HEK293T (cell line): ENCODE results near the gene RBM17.

ENCODE experiments used
- CTCF ChIA-PET: fragments of 350-600 bp; formaldehyde crosslinking; extraction: SDS; loops from one replicate; lab custom pipeline; 2021; ENCODE audit warnings: antibody characterized with exemption, inconsistent platforms; lab: Yijun Ruan, JAX
- POLR2A ChIA-PET: fragments of 350-600 bp; formaldehyde crosslinking; extraction: SDS; loops from one replicate; lab custom pipeline; 2020; ENCODE audit warnings: antibody characterized with exemption, inconsistent platforms; lab: Yijun Ruan, JAX
- DNase-seq: peaks from one replicate; pipeline ENCODE4 v3.0.0; 2012; ENCODE audit warnings: mixed read lengths; ENCODE audit errors: extremely low spot score
- ARNT ChIP-seq: fragments of 450-650 bp; IDR thresholded peaks from 2 replicates; pipeline ENCODE4 v1.6.1; 2017; ENCODE audit warnings: mild to moderate bottlenecking
- BHLHE40 ChIP-seq: fragments of 450-650 bp; IDR thresholded peaks from 2 replicates; pipeline ENCODE4 v1.6.1; 2016; ENCODE audit warnings: mild to moderate bottlenecking, moderate library complexity, borderline replicate concordance
- CTBP1 ChIP-seq: fragments of 450-650 bp; IDR thresholded peaks from 2 replicates; pipeline ENCODE4 v1.6.1; 2016; ENCODE audit warnings: borderline replicate concordance
- ELF4 ChIP-seq: fragments of 450-650 bp; IDR thresholded peaks from 2 replicates; pipeline ENCODE4 v1.6.1; 2017; ENCODE audit warnings: antibody characterized with exemption
- FOXA1 ChIP-seq: fragments of 450-650 bp; IDR thresholded peaks from 2 replicates; pipeline ENCODE4 v1.6.1; 2016; ENCODE audit warnings: mild to moderate bottlenecking
- FOXK2 ChIP-seq: fragments of 450-650 bp; IDR thresholded peaks from 2 replicates; pipeline ENCODE4 v1.6.1; 2016; ENCODE audit warnings: mild to moderate bottlenecking
- FOXM1 ChIP-seq: fragments of 450-650 bp; IDR thresholded peaks from 2 replicates; pipeline ENCODE4 v1.6.1; 2017; ENCODE audit warnings: mild to moderate bottlenecking, borderline replicate concordance
- HDGF ChIP-seq: fragments of 450-650 bp; IDR thresholded peaks from 2 replicates; pipeline ENCODE4 v1.6.1; 2017; ENCODE audit warnings: antibody characterized with exemption, borderline replicate concordance
- L3MBTL2 ChIP-seq: fragments of 450-650 bp; conservative IDR thresholded peaks from 2 replicates; pipeline ENCODE4 v1.6.1; 2016; ENCODE audit warnings: mild to moderate bottlenecking
- LEF1 ChIP-seq: fragments of 450-650 bp; IDR thresholded peaks from 2 replicates; pipeline ENCODE4 v1.6.1; 2017; ENCODE audit warnings: mild to moderate bottlenecking, borderline replicate concordance
- NFRKB ChIP-seq: fragments of 450-650 bp; IDR thresholded peaks from 2 replicates; pipeline ENCODE4 v1.6.1; 2016; ENCODE audit warnings: mild to moderate bottlenecking, moderate library complexity
- PKNOX1 ChIP-seq: fragments of 450-650 bp; IDR thresholded peaks from 2 replicates; pipeline ENCODE4 v1.6.1; 2016
- SP1 ChIP-seq: fragments of 450-650 bp; IDR thresholded peaks from 2 replicates; pipeline ENCODE4 v1.6.1; 2017
- SUZ12 ChIP-seq: fragments of 450-650 bp; IDR thresholded peaks from 2 replicates; pipeline ENCODE4 v1.6.1; 2016; ENCODE audit warnings: mild to moderate bottlenecking
- TARDBP ChIP-seq: fragments of 450-650 bp; IDR thresholded peaks from 2 replicates; pipeline ENCODE4 v1.6.1; 2016
- ZNF384 ChIP-seq: fragments of 450-650 bp; IDR thresholded peaks from 2 replicates; pipeline ENCODE4 v1.6.1; 2016

Gene RBM17

GRCh38 chr10:6056411-6057135 lies 32.3 kb upstream of the RBM17 start:
- POLR2A ChIA-PET = no interaction called here
- no peak for DNase-seq
- TF ChIP-seq SP1 (no peak), TARDBP (no peak), ZNF384 (no peak), NFRKB (no peak), SUZ12 (no peak), BHLHE40 (no peak), ELF4 (no peak), L3MBTL2 (no peak), FOXK2 (no peak), CTBP1 (no peak), FOXA1 (no peak)
- CTCF ChIA-PET = no interaction called here

- no peak for TF ChIP-seq SUZ12
- no peak for TF ChIP-seq LEF1
- TF ChIP-seq PKNOX1 = no peak
- TF ChIP-seq TARDBP = no peak
- no peak for TF ChIP-seq FOXA1
- no peak for TF ChIP-seq BHLHE40
- POLR2A ChIA-PET = no interaction called here
These were observed 30.0 kb upstream of the RBM17 start for GRCh38 chr10:6058682-6059475.

GRCh38 chr10:6059506-6059905 lies 29.3 kb upstream of the RBM17 start:
- CTCF ChIA-PET = no interaction called here
- POLR2A ChIA-PET = no interaction called here
- no peak for DNase-seq
- TF ChIP-seq LEF1 (no peak), FOXM1 (no peak), CTBP1 (no peak), FOXA1 (no peak), L3MBTL2 (no peak), NFRKB (no peak), ELF4 (no peak), FOXK2 (no peak), SP1 (no peak), ARNT (no peak), HDGF (no peak), SUZ12 (no peak), TARDBP (no peak), ZNF384 (no peak), BHLHE40 (no peak), PKNOX1 (no peak)

More at GRCh38 chr10:6058682-6059475, 30.0 kb upstream of the RBM17 start:
- CTCF ChIA-PET = no interaction called here
- DNase-seq = no peak

- DNase-seq = no peak
- ChIA-PET CTCF (no interaction called here), POLR2A (no interaction called here)
- no peak for TF ChIP-seq PKNOX1
- TF ChIP-seq NFRKB = no peak
- no peak for TF ChIP-seq FOXK2
- TF ChIP-seq L3MBTL2 = no peak
- no peak for TF ChIP-seq ZNF384
- no peak for TF ChIP-seq ARNT
- TF ChIP-seq SUZ12 = no peak
- no peak for TF ChIP-seq CTBP1
- TF ChIP-seq HDGF = no peak
- TF ChIP-seq LEF1 = no peak
- no peak for TF ChIP-seq BHLHE40
These were observed 27.8 kb upstream of the RBM17 start for GRCh38 chr10:6061056-6061455.

GRCh38 chr10:6062101-6062771 lies 26.6 kb upstream of the RBM17 start, which contains the start of gene IL2RA:
Gene IL2RA, minus strand, starts transcription at chr10:6062367. Its CDS starts 216 bp downstream, at chr10:6062151.
- ChIA-PET CTCF (no interaction called here), POLR2A (no interaction called here)
- no peak for TF ChIP-seq TARDBP
- TF ChIP-seq HDGF = no peak
- TF ChIP-seq ZNF384 = no peak
- no peak for TF ChIP-seq FOXA1
- no peak for TF ChIP-seq L3MBTL2
- TF ChIP-seq SUZ12 = no peak
- no peak for TF ChIP-seq FOXM1
- TF ChIP-seq CTBP1 = no peak
- TF ChIP-seq ELF4 = no peak
- no peak for TF ChIP-seq ARNT
- no peak for TF ChIP-seq SP1
- no peak for TF ChIP-seq PKNOX1
- no peak for DNase-seq
